GM21526 (cell line): Measurements from ENCODE around the gene CREB5.

ENCODE experiments used
- ATAC-seq: cut with Tn5 transposase; IDR thresholded peaks from one replicate; pipeline ENCODE4 v1.9.1; 2021; ENCODE audit warnings: moderate library complexity; ENCODE audit not compliant: unreplicated experiment, low FRiP score

The CREB5 gene

DNA sequence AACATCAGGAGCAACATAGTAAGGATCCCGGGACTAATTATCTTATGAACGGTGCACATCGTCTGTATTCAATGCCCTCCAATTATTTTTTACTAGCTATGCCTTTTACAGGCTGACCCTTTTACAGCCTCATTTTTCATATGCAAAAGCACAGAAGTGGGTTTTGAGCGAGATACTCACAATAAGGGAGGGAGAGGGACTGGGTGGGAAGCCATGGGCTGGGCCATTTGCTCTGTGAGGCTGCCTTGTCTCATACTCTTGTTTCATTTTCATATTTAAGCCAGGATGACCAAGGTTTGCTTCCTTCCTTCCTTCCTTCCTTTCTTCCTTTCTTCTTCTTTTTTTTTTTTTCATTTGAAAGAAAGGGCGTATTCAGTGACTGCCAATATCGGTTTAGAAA is 286.5 kb downstream of the CREB5 start:
- ATAC-seq: no peak

DNA sequence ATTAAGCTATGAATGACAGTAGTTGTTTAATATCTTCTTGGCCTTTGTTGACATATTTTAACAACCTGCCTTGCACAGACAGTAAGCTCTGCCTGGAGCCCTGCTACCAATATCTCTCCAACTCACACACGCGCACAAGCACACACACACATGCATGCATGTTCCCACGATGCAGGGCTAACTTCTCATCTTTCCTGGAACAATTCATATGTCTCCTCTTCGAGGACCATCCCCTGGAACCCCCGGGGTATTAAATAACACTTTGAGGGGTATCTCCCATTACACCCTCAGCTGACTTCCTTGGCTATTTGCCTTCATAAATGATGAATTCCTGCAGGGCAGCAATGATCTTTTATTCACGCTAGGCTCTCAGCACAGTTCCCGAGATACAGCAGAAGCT is 287.8 kb downstream of the CREB5 start:
- no peak for ATAC-seq

DNA sequence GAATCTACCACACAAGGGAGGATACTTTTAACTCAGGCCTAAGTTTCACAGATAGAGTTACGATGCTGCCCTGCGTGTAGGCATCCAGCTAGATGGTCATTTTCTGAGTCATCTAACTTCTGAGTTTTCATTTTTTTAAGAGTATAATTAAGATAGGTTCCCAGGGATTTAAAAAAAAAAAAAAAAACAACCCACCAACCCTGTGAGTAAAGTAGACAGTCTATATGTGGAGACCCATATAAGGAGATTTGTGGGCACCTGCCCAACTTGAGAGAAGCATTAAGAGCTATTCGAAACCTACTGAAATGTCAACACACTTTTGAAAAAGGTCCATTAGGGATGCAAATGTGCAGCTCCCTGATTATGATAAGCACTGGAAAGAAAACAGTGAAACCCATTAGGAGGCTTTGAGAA is 288.5 kb downstream of the CREB5 start:
- no peak for ATAC-seq

DNA sequence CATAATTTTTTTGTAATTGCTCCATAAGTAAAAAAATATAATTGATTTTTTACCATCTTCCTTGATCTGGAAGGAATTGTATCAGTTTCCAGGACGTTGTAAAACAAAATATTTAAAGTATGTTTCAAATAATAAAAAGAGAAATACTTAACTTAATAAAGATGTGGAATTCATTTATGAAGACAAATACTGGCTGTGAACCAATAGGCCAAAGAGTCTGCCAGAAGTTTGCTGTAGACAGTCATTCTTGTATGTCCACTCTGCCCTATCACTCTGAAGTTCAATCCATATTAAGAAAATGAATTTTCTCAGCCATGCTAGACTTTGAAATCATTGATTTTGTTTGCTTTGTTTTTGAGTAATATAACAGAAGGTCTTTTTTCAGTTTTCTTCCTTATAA is 289.4 kb downstream of the CREB5 start:
- no peak for ATAC-seq

DNA sequence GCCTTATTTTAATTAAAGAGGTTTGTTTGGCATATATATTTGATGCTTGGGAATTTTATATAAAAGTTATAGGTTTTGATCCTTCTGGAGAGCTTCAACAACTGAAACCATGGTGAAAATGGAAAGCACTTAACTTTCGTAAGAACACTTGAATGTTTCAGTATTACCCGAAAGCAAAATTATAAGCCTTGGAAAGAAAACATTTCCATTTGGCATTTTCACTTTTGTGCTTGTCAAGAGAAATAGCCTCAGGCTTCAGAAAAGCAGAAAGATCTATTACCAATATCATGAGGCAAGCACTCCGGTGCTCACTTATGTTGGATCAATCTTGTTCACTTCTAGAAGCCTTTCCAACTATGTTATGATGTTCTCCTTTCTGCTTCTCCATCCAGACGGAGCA is 289.9 kb downstream of the CREB5 start:
- no peak for ATAC-seq

DNA sequence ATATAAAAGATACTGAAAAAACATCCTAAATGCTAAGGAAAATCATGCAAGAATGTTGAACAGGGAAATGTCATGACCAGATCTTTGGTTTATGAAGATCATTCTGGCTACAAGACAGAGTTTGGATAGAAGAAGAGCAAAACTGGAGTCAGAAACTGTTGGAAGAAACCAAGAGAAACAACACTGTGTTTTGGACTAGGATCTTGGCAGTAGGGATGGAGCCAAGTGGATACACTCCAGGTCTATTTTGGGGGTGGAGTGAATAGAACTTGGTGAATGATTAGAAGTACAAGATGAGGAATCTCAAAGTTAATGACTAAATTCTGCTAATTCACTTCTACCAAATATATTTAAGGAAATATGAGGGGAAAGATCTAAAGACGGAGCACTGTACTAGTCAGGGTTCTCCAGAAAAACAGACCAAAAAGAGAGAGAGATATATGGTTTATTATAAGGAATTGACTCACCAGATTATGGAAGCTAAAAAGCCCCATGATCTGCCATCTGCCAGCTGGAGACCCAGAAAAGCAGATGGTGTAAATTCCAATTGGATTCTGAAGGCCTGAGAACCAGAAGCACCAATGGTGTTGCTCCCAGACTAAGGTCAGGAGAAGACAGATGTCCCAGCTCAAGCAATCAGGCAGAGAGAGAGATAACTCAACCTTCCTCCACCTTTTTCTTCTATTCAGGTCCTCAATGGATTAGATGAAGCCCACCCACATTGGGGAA is 290.9 kb downstream of the CREB5 start:
- ATAC-seq: no peak

DNA sequence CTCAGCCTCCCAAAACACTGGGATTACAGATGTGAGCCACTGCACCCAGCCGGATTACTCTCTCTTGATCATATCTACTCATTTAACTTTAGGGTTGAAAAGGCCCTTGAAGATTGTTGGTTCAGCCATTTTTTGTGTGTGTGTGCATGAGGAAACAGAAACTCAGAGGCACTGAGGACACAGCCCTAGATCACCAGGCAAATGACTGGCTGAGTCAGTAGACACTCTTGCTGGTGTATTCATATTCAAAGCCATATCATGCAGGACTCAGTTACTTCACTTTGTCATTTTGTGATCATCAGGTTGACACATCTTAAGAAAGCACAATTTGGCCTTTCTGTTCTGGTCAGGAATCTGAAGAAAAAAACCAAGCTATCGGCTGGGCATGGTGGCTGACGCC is 292.4 kb downstream of the CREB5 start:
- no peak for ATAC-seq

DNA sequence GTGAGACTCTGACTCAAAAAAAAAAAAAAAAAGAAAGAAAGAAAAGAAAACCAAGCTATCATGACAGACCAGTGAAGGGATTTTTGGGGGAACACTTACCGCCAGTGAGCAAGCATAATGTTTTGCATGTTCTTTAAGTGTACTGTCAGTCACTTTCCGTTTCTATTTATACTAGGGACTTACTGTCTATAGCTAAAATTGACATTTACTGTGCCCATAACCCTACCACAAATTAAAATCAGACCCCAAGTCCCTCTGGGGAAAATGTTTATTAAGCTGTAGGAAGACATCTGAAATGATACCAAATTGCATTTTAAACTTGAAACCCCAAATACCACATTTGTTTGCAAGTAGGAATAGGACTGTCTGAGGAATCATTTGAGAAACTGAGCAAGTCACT is 293.0 kb downstream of the CREB5 start:
- ATAC-seq: peak; percentile 86

DNA sequence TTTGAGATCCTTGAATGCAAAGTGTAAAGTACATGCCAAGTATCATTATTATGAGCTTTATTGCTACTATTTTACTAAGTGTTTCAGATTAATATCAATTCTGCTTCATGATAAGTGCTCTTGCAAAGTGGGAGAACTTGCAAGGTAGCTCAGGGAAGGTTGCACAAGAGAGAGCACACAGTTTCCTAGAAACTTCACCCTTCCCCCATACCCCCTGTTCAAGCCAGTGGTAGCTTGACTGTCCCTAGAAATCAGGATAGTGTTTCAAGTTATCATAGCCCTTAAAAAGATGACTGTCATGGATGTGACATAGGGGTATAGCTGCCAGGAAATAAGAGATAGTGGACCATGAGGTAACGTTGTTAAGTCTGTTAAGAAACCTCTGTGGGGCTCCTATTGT is 294.3 kb downstream of the CREB5 start:
- ATAC-seq: no peak

DNA sequence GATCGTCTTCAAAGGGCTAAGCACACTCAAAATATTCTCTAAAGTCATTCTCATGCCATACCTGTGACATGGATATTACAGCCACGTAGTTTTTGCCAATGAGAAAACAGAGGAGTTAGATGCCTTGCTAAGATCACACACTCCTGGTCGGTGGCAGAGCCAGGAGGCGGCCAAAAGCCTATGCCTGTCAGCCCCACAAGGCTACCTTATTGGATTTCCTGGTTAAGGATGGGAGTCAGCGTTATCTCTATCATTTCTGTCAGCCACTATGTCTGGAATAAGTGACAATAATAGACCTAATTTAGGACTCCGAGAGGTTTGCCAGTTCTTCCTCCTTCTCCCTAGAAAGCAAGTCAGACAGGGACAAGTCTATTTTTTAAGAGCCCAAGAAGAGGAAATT is 295.0 kb downstream of the CREB5 start:
- no peak for ATAC-seq

DNA sequence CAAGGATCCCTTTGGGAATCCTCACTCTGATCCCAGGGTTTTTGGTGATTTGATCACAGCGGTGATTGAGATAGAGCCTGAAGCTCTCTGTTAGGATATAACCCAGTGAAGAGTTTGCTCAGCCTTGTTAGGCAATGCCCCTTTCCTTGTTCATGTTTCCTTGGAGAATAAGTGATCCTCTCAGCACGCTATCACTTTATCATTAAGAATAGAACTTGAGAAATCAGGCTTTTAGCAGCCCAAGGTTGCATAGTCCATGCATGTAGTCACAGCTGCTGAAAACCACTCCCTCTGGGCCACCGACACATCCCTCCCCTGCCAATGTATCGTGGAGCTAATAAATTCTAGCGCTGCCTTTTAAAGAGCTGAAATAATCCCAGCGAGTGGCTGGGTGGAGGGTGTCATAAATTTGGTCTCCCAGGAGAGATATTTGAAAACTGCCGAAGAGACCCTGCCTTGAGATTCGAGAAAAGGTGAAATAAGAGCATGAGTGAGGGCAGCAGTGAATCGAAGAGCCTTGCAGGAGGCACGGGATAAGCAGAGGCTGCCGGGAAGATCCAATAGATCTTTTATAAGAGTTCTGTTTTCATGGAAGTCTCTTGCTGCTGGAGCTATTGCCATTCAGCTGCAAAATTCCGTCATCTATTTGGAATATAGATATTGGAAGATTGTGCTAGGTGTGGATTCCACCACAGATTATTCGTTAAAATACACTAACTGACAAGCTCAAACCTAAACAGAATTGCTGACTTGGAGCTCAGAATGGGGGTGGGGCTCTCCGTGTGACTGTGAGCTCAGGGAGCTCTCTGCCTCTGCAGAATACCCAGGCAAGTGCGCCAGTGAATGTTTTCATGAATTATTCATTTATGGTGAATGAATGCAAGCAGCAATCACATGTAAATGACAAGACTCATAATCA is 296.0 kb downstream of the CREB5 start:
- no peak for ATAC-seq

DNA sequence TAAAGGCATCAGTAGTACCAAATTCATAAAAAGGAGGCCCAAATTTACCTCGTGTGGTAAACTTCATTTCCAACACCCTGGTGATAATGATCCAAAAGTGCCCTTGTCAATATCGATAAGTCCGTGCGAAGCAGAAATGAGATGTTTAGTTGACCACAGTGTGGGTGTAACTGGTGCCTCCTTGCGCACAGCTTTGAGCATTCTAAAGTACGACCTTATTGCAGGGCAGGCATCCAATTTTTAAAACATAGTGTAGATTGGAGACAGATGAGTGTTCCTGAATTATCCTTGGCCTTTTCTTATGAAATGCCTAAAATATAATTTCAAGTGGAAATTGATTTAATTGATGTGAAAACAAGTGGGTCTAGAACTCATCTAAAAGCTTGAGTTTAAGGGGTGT is 297.4 kb downstream of the CREB5 start:
- no peak for ATAC-seq

DNA sequence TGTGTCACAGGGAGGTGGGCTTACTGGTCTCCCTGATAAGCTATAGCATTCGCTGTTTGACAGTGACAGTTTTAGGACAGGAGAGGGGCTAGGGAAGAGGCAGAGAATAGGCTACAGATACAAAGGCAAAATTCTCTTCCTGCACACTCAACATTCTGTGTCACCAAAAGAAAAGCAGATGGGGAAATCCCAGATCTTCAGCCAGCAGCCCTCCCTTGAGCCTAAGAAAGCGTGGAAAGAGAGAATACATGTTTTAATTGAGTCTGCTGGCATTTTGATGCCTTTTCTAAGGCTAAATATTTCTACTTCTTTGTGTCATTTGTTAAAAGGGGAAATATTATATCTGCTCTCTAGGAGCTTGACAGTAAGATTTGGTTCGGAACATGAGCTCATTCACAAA is 298.8 kb downstream of the CREB5 start:
- ATAC-seq: no peak

DNA sequence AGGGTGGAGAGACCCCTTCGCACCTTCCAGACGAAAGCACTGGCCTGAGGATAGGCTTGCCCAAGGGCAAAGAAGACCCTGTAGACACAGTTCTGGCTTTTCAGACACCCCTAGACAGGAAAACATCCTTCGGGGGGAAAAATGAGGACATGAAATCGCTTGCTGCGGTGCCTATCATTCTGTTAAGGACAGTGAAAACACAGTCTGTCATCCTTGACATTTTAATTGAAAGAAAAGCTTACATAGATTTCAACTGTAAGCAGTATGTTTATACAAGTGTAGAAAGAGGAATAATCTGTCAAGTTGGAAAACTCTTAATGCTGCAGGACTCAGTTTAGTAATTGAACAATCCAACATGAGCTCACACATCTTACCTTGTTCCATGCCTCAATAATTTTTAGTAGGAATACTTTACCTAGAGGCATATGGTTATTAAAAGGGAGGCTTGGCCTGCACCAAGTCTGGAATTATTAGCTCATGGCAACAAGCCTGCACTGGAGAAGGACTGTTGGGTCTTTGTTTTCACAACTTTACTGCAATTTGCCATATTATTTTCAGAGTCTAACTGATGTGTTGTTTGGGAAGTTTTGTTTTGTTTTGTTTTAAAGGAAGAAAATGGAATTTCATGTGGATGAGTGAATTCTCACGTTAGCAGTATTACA is 302.3 kb downstream of the CREB5 start:
- ATAC-seq: no peak

DNA sequence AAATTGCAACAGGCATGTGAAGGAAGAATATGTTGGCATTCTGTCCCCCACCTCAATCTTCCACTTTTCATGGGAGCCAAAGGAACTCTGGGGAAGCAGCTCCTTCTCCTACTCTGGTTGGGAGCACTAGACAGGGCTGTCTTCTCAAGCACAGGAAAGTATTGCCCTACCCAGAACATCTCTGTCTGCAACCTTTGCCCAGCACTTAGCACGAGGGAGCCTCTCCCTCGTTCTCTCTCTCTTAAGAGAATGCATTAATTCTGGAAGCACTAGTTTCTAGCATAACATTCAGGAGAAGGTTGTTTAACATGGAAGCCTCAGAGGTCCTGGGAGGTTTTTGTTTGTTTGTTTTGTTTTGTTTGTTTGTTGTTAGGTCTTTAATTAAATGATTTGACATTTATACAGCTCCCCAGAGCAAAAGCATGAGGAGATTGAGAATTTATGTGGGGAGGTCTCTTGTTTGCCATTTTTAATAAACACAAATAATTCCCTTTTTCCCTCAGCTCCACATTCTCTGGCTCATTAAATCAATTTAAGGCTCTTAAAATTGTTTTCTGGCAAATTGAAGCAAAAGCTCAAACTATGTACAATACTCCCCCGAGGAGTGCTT is 305.2 kb downstream of the CREB5 start:
- no peak for ATAC-seq

DNA sequence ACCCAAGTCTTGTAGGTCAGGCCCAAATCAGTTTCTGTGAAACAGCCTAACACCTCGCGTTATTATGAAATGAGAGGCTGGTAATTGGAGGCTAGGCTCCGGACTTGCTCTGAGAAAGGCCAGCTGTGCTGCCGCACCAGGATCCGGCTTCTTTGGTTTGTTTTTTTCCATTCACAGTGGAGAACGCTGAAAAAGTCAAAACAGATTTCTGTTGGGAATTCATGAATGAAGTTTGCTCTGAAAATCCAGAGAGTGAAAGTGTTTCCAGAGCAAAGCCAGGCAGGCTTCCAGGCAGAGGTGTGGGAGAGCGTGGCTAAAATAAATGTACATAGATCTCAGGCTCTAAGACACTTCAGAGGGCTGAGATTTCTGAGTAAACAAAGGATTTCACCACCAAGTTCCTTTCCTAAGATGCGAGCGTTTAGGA is 305.8 kb downstream of the CREB5 start:
- ATAC-seq: no peak

DNA sequence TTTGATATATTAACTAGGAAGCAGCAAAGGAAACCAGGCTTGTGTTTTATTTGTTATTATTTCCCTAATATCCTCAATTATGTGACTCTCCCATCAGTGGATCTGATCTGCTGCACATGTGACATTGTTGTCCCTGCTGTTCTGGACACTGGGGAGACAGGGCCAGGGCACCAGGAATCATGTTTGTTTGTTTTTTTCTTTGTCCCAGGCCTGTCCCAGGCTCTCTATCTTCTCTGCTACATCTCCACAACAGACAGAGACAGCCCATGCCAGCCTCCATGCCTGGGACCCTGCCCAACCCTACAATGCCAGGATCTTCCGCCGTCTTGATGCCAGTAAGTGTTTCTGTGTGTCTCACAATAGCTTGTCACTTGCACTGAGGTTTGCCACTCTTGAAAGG is 306.2 kb downstream of the CREB5 start:
- no peak for ATAC-seq

DNA sequence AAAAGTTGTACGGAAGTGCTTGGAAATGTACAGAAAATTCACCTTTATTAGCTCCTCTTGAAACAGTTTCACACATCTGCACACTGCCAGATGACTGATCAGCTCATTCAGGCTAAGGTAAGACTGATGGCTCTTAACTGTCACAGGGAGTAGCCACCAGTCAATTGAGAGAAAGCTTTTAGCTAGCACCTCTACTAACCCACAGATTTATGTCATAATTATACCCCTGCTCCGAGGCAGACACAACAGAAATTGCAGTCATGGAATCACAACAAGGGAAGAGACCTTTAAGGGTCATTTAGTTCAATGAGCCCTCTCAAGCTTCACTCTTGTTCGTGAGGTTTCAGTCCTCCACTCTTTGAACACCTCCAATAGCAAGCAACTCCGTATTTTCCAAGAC is 310.4 kb downstream of the CREB5 start:
- ATAC-seq: no peak

DNA sequence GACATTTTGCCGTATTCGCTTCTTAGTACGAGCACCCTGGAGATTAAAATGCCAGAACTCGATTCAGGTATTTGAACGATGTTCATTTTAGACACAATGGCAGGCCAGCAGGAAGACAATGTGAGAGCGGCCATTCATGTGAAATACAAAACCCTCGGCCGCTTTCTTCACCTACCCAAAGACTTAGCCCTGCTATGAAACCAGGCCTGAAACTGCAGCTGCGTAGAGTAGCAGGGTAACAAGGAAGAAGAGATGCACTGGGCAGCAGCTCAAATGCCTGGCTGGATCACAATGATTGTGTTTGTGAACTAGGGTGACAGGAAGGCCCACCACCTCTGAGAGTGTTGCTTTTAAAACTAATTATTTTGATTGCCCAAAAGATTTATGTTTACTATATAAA is 311.0 kb downstream of the CREB5 start:
- no peak for ATAC-seq

DNA sequence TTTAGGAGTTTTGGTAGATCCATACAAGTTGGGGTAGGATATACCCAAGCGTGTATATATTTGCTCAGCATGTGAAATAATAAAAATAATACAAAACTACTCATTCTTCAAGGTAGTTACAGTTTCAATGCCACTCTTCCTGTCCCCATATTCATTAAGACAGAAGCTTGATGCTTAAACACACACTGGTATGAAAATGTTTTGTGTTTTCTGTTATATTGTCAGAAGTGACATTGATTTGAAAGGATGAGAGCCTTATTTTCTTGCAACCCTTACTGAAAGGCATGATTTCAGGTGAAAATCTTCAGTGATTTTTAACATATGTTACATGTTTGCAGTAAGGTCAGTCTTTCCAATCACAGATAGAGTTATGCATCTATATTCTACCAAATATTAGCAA is 312.2 kb downstream of the CREB5 start:
- no peak for ATAC-seq

DNA sequence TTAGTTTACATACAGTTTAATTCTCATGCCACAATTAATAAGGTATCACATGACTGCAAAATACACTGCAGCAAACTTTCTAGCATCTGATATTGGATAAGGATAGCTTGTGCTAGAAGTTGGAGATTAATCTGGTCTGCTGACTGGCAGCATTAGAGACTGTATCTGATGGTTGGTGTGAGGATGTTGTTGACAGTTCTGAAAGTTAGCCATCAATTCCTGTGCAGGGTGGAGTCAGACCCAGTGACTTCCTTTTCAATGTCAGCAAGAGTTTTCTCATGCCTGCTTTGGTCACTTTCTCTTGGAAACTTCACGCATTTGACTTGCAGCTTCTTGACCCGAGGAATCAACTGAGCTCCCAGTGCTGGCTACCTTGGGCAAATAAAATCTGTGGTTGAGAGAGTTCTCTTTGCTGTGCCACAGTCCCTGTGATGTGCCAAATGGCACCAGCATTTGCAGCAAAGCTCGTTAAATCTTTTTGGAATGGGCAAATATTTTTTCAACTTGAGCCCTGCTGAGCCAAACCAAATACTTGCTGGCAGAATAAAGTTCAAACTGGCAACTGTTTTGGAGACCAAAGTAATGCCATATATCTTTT is 312.8 kb downstream of the CREB5 start:
- ATAC-seq: no peak
